ENCODE measurements around the gene TNFAIP8L2. TPM values are rescaled to one million over a fixed set of nuclear protein-coding genes. Genes with fewer than 3 reads are reported as not detected.

Gene TNFAIP8L2
- total and polyA plus RNA-seq, 8 donors, result 2.5 to 14.5 (median 3.0) TPM

DNA sequence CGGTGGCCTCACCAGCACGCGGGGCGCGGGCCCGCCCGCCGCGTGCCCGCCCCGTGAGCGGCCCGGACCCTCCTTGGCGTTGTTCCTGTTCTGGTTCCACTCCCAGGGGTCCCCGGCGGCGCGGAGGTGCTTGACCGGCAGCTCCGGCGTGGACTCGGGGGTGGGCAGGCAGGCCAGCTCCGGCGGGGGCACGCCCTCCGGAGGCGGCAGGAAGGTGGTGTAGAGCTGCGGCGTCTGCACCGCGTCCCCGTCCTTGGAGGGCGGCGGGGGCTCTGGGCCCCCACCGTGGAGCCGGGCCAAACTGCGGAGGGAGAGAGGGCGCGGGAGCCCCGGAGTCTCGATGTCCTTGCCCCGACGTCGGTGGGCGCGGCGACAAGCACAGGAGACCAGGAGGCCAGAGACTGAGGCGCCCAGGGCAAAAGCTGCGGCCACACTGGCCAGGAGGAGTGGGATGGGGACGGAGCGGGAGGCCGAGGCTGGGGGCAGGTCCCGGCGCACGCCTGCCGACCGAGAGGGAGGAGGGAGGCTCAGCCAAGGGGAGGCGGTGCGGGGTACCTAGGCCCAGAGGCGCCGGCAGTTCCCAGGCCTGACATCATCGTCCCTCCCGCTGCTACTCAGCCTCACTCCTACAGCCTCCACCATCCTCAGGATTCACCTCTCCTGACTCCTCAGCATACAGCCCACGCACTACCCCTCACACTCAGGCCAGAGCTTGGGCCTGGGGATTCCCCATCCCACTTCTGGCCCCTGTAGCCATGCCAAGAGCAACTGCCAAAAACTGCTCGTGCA is 23.2 kb upstream of the TNFAIP8L2 start:
- H3K36me3 ChIP-seq, result no peaks in the 10 kb centered on the region
- TF ChIP-seq, protein P1, sequence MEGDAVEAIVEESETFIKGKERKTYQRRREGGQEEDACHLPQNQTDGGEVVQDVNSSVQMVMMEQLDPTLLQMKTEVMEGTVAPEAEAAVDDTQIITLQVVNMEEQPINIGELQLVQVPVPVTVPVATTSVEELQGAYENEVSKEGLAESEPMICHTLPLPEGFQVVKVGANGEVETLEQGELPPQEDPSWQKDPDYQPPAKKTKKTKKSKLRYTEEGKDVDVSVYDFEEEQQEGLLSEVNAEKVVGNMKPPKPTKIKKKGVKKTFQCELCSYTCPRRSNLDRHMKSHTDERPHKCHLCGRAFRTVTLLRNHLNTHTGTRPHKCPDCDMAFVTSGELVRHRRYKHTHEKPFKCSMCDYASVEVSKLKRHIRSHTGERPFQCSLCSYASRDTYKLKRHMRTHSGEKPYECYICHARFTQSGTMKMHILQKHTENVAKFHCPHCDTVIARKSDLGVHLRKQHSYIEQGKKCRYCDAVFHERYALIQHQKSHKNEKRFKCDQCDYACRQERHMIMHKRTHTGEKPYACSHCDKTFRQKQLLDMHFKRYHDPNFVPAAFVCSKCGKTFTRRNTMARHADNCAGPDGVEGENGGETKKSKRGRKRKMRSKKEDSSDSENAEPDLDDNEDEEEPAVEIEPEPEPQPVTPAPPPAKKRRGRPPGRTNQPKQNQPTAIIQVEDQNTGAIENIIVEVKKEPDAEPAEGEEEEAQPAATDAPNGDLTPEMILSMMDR (IDR thresholded peaks at IDR 0.05), result no peak
- peaks cover 0 to 16% of the 10 kb centered on the region in 2 donors for H3K4me1 ChIP-seq
- no peak for ATAC-seq
- intact Hi-C loops (cut with DNase I), result no loop called here
- no peak overlapping the region for H3K27ac ChIP-seq
- no peak overlapping the region for H3K4me3 ChIP-seq
- peaks cover 0 to 26% of the 10 kb centered on the region in 2 donors for H3K27me3 ChIP-seq
- H3K9me3 ChIP-seq, result no peaks in the 10 kb centered on the region
- DNase-seq, result no peak

DNA sequence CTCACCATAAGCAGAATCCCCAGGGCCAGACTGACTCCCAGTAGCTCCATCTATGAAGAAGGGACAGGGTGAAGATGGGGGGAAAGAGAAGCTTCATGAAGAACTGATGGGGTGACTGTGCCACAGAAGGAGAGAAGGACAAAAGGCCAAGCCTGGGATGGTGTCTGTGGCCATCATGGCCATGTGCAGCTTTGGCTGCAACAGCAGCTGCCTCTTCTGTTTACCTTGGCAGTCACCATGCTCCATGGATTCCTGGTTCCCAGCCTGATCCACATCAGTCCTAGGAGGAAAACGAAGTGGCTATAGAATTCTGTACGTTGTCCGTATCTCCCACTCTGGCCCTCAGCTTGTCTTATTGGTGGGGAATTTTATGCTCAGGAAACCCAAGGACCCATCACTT is 22.1 kb upstream of the TNFAIP8L2 start:
- Histone ChIP-seq H3K4me3 (no peak overlapping the region), H3K27me3 (peaks cover 0 to 26% of the 10 kb centered on the region in 2 donors), H3K4me1 (peaks cover 0 to 16% of the 10 kb centered on the region in 2 donors), H3K36me3 (no peaks in the 10 kb centered on the region), H3K9me3 (no peaks in the 10 kb centered on the region), H3K27ac (no peak overlapping the region)
- TF ChIP-seq, protein P1 (IDR thresholded peaks at IDR 0.05), result no peak
- no peak for DNase-seq
- no peak for ATAC-seq
- intact Hi-C loops (cut with DNase I), result no loop called here

DNA sequence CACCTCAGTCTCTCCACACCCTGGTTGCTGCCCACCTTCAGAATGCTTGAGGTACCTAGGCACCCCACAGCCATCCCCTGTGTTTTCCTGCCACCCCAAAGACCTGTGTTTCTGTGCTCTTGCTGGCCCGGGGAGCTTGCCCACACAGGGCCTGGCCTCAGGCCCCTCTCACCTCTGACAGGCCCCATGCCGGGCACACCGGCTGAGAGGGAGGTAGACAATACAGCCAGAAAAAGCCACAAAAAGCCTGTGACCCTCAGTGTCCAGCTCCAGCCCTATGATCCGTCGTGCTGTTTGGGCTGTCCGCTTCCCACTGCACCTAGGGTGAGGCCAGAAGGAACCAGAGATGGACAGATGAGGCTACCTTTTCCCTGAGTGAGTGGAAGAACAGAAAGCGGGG is 21.5 kb upstream of the TNFAIP8L2 start:
- peaks cover 0 to 16% of the 10 kb centered on the region in 2 donors for H3K4me1 ChIP-seq
- intact Hi-C loops (cut with DNase I), result no loop called here
- peaks cover 0 to 26% of the 10 kb centered on the region in 2 donors for H3K27me3 ChIP-seq
- H3K9me3 ChIP-seq, result no peaks in the 10 kb centered on the region
- DNase-seq (no peak), ATAC-seq (no peak)
- no peak overlapping the region for H3K4me3 ChIP-seq
- H3K36me3 ChIP-seq, result no peaks in the 10 kb centered on the region
- TF ChIP-seq, protein P1 (IDR thresholded peaks at IDR 0.05), result no peak
- no peak overlapping the region for H3K27ac ChIP-seq

DNA sequence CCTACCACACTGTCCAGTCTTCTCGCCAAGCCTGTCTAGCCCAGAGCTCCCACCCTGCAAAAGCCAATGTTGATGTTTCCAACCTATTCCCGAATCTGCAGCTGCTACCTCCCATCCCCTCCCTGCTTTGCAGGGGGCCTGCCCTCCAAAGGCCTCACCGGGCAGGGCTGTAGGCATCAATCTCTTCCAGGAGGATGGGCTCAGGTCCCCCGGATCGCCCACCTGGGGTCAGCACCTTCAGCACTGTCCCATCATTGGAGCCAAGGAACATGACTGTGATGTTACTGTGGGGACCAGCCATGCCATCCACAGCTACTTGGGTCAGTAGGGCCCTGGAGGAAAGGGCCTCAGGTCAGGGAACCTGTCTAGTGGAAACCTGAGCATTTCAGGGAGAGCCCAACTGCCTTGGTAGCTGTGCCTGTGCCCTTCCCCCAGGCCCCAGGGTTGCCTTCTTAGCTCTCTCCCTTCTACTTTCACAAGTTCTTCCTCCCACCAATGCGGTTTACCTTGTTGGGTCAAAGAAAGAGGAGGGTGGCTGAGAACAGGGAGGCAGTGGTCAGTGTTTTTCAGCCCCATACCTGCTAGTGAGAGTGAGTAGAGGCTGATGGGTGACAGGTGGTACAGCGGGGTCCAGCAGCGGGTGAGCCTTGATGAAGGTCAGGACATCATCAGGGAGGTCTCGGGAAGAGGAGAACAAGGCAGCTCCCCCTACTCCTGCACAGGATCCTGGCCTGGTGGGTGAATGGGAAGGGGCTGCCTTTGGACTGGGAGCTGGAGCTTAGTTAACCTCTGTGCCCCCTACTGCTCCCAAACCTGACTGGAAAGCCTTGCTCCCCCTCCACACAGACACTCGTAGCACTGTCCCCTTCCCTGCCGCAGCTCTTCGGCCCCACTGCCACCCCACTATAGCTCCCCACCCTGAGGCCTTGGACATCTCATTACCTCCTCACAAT is 20.7 kb upstream of the TNFAIP8L2 start:
- no peaks in the 10 kb centered on the region for H3K9me3 ChIP-seq
- no peak overlapping the region for H3K4me3 ChIP-seq
- TF ChIP-seq, protein P1 (IDR thresholded peaks at IDR 0.05), result no peak
- H3K4me1 ChIP-seq, result peaks cover 0 to 15% of the 10 kb centered on the region in 2 donors
- H3K27ac ChIP-seq, result no peak overlapping the region
- peaks cover 0 to 26% of the 10 kb centered on the region in 2 donors for H3K27me3 ChIP-seq
- ATAC-seq (no peak), DNase-seq (no peak)
- intact Hi-C loops (cut with DNase I), result no loop called here
- H3K36me3 ChIP-seq, result no peaks in the 10 kb centered on the region

DNA sequence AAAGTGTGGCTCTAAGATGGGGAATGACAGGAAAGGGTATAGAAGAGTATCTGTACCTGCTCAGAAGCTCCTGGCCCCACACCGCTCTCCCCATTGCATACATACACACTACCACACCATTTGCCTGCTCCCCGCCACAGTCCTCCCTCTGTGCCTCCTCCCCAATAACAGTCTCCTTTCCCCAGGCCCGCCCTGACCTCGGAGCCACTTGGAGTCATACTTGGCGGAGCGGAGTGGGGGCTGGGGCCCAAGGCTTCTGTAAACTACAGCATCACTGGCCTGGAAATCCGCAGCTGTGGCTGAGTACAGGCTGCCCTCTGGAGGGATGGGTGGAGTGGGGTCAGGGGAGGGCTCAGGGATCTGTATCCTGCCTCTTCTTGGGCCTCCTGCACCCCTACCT is 18.7 kb upstream of the TNFAIP8L2 start:
- intact Hi-C loops (cut with DNase I), result no loop called here
- ATAC-seq (no peak), DNase-seq (no peak)
- no peak overlapping the region for H3K27ac ChIP-seq
- H3K36me3 ChIP-seq, result no peaks in the 10 kb centered on the region
- peaks cover 0 to 5% of the 10 kb centered on the region in 2 donors for H3K27me3 ChIP-seq
- TF ChIP-seq, protein P1 (IDR thresholded peaks at IDR 0.05), result no peak
- no peaks in the 10 kb centered on the region for H3K4me1 ChIP-seq
- no peaks in the 10 kb centered on the region for H3K9me3 ChIP-seq
- H3K4me3 ChIP-seq, result no peak overlapping the region
